HL-60 (cell line): ENCODE measurements around the gene E2F7.

Source experiments
- DNase-seq, 2 experiments: peaks; one replicate each; pipeline ENCODE4 v3.0.0-alpha.2; 2010 to 2020; ENCODE audit warnings: low read depth in 1 of 2, low spot score in 1 of 2
- H3K27ac ChIP-seq: fragments of 250-450 bp; sonication (Bioruptor Pico); replicated peaks from 2 replicates; pipeline ENCODE4 v1.5.1; 2020; ENCODE audit warnings: mild to moderate bottlenecking, moderate library complexity
- H3K27me3 ChIP-seq: fragments of 250-450 bp; sonication (Bioruptor Pico); 2 replicates; pipeline ENCODE4 v1.5.1; 2021; ENCODE audit warnings: mild to moderate bottlenecking, moderate library complexity; ENCODE audit not compliant: insufficient read depth, poor library complexity, severe bottlenecking
- H3K4me3 ChIP-seq: replicated peaks from 2 replicates; pipeline ENCODE4 v1.5.1; 2011; ENCODE audit warnings: mild to moderate bottlenecking, control low read depth, low read length; ENCODE audit not compliant: insufficient read depth
- CTCF ChIP-seq: IDR thresholded peaks from one replicate; pipeline ENCODE4 v1.5.1; 2011; ENCODE audit warnings: low read length, control low read depth, inconsistent platforms; ENCODE audit not compliant: insufficient read depth
- GABPA ChIP-seq: IDR thresholded peaks from 2 replicates; pipeline ENCODE4 v1.6.1; 2012; ENCODE audit warnings: low read depth
- POLR2AphosphoS5 ChIP-seq: IDR thresholded peaks from 2 replicates; pipeline ENCODE4 v1.6.1; 2012; ENCODE audit warnings: low read depth
- REST ChIP-seq: IDR thresholded peaks from 2 replicates; pipeline ENCODE4 v1.6.1; 2012; ENCODE audit warnings: low read depth; ENCODE audit not compliant: insufficient replicate concordance
- SPI1 ChIP-seq: IDR thresholded peaks from 2 replicates; pipeline ENCODE4 v1.6.1; 2012; ENCODE audit warnings: low read depth, mild to moderate bottlenecking, borderline replicate concordance

The E2F7 gene

GRCh38 chr12:77042833-77043232 is 22.5 kb downstream of the E2F7 start:
- no peaks in the 10 kb centered on the region for H3K27me3 ChIP-seq
- TF ChIP-seq REST (no peak), GABPA (no peak), CTCF (no peak), SPI1 (no peak), POLR2AphosphoS5 (no peak)
- no peak overlapping the region for H3K27ac ChIP-seq
- DNase-seq: no peak
- H3K4me3 ChIP-seq: no peak overlapping the region

GRCh38 chr12:77040231-77040630 is 25.1 kb downstream of the E2F7 start:
- Histone ChIP-seq H3K27me3 (no peaks in the 10 kb centered on the region), H3K4me3 (no peak overlapping the region), H3K27ac (no peak overlapping the region)
- no peak for DNase-seq
- TF ChIP-seq REST (no peak), CTCF (no peak), POLR2AphosphoS5 (no peak)

- TF ChIP-seq GABPA (no peak), SPI1 (no peak), REST (no peak)
- H3K27me3 ChIP-seq: no peaks in the 10 kb centered on the region
- DNase-seq: no peak
- H3K4me3 ChIP-seq: no peak overlapping the region
- no peak overlapping the region for H3K27ac ChIP-seq
Measured at GRCh38 chr12:77035226-77035625, 30.1 kb downstream of the E2F7 start.
